ENCODE measurements around the gene PRDM16.

The PRDM16 gene

GRCh38 chr1:3068564-3069431 is at the start of gene PRDM16:
Gene PRDM16, plus strand, starts transcription at chr1:3069203. Its CDS starts 57 bp downstream, at chr1:3069260.
- no peak for DNase-seq

DNA sequence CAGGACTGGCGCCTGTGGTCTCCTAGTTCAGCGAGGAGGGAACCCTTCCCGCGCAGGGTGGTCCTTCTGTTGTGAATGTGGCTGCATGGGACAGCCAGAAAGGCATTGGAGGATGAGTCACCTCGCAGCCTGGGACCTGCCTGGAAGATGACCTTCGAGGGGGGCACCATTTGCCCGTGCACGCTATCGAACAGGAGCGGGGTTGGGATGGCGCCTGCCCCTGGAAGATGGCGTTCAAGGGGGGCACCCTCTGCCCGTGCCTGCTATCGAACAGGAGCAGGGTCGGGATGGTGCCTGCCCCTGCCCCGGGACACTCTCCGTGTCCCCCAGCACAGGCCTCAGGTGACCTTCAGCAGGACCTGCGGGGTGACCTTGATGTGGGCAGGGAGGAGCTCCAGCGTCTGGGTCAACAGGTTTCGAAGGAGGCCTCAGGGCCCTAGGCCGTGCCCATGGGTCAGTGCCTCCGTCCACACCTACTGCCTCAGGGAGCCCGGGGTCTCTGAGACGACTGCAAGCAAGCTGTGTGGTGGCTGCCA is 49.4 kb upstream of the PRDM16 start:
- no peak for DNase-seq

DNA sequence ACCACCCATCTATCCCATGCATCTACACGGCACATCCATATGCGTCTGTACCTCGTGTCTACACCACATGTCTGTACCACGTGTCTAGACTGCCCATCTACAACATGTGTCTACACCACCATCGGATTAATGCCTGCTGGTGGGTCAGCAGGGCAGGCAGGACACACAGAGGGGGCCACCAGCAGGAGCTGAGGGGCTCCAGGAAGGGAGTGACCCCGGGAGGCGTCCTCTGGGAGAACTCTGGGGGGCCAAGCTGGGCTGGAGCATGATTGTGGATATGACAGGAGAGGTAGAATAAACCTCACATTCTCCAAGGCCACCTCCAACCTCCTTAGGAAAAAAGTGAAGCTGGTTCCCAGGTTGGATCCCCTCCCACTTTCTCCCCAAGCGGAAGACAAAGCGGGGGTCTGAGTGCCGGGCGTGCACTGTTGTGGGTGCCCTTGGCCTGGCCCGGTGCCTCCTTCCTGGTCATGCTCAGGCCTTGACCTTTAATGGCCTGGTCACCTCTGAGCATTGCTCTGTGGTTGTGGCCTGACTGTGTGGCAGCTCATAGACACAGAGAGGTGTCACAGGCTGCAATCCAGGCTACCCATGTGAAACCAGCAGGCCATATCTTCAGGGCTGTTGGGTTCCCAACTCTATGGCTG is 48.6 kb upstream of the PRDM16 start:
- DNase-seq: no peak

- no peak for DNase-seq
These were observed 47.8 kb upstream of the PRDM16 start, which contains the start of gene ACTRT2 for GRCh38 chr1:3021233-3021671. Gene ACTRT2, plus strand, starts transcription at chr1:3021467. Its CDS starts 220 bp downstream, at chr1:3021687.

DNA sequence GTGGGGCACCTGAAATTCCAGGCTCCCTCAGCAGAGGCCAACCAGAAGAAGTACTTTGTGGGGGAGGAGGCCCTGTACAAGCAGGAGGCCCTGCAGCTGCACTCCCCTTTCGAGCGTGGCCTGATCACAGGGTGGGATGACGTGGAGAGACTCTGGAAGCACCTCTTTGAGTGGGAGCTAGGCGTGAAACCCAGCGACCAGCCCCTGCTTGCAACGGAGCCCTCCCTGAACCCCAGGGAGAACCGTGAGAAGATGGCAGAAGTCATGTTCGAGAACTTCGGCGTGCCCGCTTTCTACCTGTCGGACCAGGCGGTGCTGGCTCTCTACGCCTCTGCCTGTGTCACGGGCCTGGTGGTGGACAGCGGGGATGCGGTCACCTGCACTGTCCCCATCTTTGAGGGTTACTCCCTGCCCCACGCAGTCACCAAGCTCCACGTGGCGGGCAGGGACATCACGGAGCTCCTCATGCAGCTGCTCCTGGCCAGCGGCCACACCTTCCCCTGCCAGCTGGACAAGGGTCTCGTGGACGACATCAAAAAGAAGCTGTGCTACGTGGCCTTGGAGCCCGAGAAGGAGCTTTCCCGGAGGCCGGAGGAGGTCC is 47.1 kb upstream of the PRDM16 start:
- no peak for DNase-seq

GRCh38 chr1:3022511-3022973 is 46.5 kb upstream of the PRDM16 start:
- no peak for DNase-seq

GRCh38 chr1:3022976-3023375 is 46.0 kb upstream of the PRDM16 start:
- DNase-seq: no peak

DNA sequence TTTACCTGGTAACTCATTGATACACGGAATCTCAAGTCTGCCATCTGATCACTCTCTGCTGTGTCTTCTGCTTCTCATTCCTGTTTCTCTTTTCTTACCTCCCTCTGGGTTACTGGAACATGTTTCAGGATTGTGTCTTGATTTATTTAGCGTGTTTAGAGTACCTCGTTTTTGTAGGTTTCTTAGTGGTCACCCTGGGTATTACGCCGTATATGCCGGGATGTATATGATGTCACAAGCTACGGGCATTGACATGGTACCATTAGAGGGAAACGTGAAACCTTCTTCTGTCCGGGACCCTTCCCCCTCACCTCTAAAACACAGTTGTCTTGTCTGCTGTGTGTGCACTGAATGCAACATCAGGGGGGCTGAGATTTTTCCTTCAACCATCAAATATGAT is 45.0 kb upstream of the PRDM16 start:
- no peak for DNase-seq

GRCh38 chr1:3024588-3024987 is 44.4 kb upstream of the PRDM16 start:
- DNase-seq: no peak

- no peak for DNase-seq
These were observed 42.9 kb upstream of the PRDM16 start for GRCh38 chr1:3026124-3026523.

DNA sequence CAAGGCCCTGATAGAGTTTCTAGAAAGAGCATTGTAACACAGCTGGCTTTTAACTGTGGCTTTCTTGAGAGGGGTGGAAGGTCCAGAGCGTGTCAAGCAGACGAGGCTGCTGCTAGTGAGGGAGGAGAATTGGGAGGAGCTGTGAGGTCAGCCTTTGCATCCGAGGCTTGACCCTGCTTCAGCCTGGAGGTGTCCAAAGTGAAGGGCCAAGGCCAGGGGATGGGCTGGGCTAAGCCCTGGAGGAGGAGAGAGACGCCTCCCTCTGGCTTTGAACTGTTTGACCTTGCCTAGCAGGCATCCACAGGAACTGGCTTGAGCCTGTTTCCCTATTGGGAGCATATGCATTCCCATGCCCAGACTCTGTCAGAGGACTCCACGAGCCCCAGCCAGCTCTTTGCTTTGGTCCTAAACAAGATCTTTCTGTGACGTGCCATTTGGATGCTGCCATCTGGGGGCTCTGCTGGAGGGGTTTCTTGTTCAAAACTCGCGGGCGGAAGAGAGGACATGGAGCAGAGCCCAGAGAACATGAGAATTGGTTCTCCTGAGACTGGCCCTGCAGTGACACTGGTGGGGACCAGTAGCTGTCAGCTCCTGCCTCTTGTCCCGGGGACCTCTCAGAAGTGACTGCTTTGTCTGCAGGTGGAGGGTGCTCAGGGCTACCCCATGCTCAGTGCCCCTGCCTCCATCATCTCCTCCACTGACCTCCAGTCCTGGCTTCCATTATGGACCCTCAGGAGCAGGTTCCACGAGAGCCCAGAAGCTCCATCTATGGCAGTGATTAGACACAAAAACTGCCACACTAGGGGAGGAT is 42.2 kb upstream of the PRDM16 start:
- no peak for DNase-seq

DNA sequence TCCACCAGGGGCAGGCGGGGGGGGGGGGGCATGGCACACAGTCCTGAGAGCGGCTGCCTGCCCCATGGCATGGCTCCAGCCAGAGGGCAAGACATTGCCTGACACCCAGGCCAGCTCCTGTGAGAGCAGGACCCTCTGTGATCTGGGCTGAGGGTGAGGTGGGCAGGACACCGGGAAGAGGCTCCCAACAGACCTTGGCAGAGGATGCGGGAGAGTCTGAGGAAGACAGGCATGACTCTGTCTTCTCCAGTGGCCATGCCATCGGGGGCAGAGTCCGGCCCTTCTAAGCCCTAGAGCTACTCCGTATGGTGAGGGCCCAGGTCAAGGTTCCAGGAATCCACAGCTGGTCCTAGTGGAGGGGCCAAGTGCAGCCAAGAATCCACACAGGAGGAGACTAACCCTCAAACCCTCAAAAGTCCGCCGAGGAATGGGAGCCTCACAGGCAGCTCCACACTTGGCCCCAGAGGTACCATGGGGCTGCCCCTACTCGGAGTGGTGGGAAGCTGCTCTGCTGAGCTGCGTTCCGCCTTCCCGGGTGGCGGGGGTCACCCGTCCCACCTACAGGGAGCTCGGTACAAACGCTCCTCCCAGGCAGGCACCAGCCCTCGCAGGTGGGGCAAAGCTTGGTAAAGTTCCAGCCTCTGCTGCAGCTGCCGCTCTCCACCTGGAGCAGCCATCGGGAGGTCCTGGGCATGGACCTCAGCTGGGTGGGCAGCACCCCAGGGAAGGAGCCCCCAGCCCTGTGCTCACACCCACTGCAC is 41.2 kb upstream of the PRDM16 start:
- DNase-seq: no peak

DNA sequence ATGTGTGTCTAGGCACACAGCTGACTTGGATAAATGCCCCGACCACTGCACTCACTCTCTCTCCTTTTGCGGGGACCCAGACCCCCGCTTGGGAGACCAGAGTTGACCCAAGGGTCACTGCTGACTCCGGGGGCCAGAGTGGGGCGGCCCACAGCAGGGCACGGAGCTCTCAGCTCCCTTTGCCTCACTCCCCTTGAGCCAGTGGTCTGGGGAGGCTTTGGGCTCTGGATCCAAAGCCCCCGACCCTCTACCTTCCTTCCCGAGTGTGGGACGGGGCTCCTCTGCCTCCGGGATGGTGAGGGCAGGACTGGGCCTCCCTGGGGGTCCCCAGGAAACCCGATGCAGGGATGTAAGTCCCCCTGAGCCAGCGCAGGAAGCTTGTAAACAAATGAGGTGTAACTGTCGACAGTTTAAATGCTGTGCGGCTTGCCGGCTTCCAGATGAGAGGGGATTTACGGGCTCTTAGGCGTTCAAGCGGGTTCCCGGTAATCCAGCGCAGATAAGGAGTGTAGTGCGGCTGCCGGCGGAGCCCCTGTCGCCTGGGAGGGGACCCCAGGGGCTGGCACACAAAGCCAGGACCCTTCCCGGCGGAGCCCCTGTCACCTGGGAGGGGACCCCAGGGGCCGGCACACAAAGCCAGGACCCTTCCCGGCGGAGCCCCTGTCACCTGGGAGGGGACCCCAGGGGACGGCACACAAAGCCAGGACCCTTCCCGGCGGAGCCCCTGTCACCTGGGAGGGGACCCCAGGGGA is 40.3 kb upstream of the PRDM16 start:
- DNase-seq: no peak

DNA sequence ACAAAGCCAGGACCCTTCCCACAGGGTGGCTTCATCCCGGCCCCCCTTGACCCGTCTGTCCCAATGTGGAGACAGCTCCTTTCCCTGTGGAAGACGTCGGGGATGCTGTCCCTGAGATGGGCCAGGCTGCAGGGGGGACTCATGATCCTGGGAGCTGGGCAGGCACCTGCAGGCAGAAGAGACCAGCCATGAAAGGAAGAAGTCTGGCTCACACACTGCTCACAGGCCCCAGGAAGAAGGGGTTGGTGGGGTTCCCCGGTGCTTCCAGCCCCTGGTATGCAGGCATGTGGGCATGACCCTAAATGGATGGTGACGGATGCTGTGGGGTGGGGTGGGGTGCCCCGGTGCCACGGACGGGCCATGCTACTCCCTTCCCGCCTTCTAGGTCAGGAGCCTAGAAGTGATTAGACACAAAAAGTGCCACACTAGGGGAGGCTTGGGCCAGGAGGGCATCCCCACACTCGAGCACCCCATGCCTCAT is 39.5 kb upstream of the PRDM16 start:
- no peak for DNase-seq

DNA sequence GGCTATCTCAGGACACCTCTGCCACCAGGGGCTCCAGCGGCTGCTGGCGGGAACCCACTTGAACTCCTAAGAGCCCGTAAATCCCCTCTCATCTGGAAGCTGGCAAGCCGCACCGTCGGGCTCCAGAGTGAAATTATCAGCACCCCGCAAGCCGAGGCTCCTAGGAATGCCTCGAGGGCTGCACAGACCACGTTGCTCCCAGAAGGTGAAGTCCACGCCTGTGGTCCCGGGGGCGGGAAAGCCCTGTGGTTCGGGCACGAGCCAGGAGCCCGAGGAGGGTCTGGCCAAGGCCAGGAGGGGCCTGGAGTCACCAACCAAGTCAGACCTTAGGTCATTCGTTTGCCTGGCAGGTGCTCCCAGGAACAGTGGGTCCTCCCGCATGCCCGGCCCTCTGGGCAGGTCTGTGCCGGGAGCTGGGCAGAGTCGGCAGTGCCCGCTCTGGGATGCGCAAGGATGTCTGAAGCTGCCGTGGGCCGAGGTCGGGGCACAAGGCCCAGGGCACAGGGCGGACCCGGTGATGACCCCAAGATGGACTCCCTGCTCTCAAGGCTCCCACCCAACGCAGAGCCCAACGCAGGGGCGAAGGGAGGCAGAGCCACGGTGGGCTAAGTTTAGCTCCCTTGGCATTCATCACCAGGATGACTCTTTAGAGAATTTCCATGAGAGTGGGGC is 38.9 kb upstream of the PRDM16 start:
- DNase-seq: no peak

DNA sequence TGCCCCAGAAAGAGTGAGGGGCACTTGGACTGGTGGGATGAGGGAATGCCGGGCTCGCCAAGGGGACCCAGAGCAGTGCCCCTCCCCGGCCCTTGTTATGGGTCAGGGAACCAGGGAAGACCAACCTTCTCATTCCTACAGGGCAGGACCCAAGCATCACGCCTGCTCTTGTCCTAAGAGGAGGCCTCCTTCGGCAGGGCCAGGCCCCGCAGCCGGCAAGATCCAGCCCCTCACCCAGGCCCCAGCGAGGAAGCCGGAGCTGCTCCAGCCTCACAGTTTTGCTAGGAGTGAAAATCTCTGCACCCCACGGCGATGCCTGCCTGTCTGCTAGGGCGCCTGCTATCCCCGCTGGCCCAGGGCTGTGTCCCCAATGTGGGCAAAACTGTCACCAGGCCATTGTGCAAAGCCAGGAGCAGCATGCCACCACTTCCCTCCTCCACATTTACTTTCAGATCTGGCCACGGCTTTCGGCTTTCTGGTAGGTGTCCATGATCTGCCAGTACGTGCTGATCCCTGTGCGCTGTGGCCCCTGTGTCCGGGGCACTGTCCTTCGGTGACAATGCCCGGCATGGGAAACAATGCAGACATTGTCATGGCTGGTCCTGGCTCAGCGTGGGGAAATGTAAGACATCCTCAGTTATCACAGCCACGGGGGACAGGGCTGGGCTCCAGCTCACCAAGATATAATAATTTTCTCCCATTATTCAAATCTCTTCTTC is 38.2 kb upstream of the PRDM16 start:
- no peak for DNase-seq

DNA sequence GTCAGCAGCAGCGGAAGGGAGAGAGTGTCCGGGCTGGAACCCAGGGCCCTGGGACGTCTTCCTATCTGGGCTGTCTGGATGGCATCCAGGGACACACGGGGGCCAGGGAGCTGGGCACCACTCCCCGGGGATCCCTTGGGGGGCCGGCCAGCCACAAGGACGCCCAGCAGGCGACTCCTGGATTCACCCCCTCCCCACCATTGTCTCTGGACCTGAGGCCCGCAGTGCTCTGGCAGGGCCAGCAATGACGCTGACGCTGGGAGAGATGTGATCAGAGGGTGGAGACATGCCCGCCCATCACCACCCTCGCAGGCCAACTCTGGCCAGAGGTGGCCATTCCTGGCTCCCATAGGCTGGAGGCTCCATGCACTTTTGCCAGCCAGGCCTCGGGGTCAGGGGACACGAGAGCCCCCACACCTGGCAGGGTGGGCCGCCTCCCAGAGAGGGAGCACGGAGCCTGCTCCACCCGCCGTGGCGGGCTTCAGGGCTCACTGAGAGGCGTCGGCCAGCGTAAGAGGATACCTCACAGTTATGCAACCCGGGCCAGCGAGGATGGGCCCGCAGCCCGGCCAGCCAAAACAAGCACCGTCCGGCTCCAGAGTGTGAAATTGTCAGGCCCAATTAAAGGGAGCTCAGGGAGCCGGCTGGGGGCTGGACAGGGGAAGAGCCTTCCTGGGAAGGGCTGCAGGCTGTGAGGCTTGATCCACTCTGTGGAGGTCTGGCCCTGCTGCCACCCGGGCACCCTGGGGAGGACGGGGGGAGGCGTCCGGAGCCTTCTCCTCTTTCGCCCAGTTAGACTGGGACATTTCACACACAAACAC is 37.4 kb upstream of the PRDM16 start:
- no peak for DNase-seq

- no peak for DNase-seq
These were observed 36.5 kb upstream of the PRDM16 start for GRCh38 chr1:3032371-3033039.
